ENCODE results near the gene MRPS6.

The MRPS6 gene

GRCh38 chr21:34180407-34180806 is 107.0 kb downstream of the MRPS6 start:
- no peak for TF ChIP-seq CTCF (conservative IDR thresholded peaks at IDR 0.05)

GRCh38 chr21:34180826-34181359 is 107.5 kb downstream of the MRPS6 start:
- H3K27ac ChIP-seq, result no peak overlapping the region
- TF ChIP-seq CTCF (conservative IDR thresholded peaks at IDR 0.05), result no peak

More at GRCh38 chr21:34180407-34180806, 107.0 kb downstream of the MRPS6 start:
- no peak overlapping the region for H3K27ac ChIP-seq

GRCh38 chr21:34181431-34182039 is 108.2 kb downstream of the MRPS6 start:
- no peak overlapping the region for H3K27ac ChIP-seq
- no peak for TF ChIP-seq CTCF (conservative IDR thresholded peaks at IDR 0.05)

- no peak for TF ChIP-seq CTCF (conservative IDR thresholded peaks at IDR 0.05)
- no peak overlapping the region for H3K27ac ChIP-seq
These were observed 109.1 kb downstream of the MRPS6 start for GRCh38 chr21:34182436-34182835.

- no peak for TF ChIP-seq CTCF (conservative IDR thresholded peaks at IDR 0.05)
- no peak overlapping the region for H3K27ac ChIP-seq
These were observed 110.1 kb downstream of the MRPS6 start for GRCh38 chr21:34183331-34183928.

- H3K27ac ChIP-seq, result no peak overlapping the region
- no peak for TF ChIP-seq CTCF (conservative IDR thresholded peaks at IDR 0.05)
These were observed 110.9 kb downstream of the MRPS6 start for GRCh38 chr21:34184232-34184631.

GRCh38 chr21:34185026-34185750 is 111.8 kb downstream of the MRPS6 start:
- no peak overlapping the region for H3K27ac ChIP-seq
- TF ChIP-seq CTCF (conservative IDR thresholded peaks at IDR 0.05), result no peak

All from VCaP (cell line).